ENCODE results near the gene TMEM186.

GRCh38 chr16:8814095-8814806 lies 16.8 kb upstream of the TMEM186 start:
- TF ChIP-seq POLR2AphosphoS5 (IDR thresholded peaks at IDR 0.05; ENCODE audit: low read depth, low read length), result no peak
- no peak for TF ChIP-seq CTCF (IDR thresholded peaks at IDR 0.05)
